ENCODE measurements around the gene TSPAN1. TPM values are rescaled to one million over a fixed set of nuclear protein-coding genes. Genes with fewer than 3 reads are reported as not detected.

TSPAN1 gene, protein sequence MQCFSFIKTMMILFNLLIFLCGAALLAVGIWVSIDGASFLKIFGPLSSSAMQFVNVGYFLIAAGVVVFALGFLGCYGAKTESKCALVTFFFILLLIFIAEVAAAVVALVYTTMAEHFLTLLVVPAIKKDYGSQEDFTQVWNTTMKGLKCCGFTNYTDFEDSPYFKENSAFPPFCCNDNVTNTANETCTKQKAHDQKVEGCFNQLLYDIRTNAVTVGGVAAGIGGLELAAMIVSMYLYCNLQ
- polyA plus RNA-seq: not detected

DNA sequence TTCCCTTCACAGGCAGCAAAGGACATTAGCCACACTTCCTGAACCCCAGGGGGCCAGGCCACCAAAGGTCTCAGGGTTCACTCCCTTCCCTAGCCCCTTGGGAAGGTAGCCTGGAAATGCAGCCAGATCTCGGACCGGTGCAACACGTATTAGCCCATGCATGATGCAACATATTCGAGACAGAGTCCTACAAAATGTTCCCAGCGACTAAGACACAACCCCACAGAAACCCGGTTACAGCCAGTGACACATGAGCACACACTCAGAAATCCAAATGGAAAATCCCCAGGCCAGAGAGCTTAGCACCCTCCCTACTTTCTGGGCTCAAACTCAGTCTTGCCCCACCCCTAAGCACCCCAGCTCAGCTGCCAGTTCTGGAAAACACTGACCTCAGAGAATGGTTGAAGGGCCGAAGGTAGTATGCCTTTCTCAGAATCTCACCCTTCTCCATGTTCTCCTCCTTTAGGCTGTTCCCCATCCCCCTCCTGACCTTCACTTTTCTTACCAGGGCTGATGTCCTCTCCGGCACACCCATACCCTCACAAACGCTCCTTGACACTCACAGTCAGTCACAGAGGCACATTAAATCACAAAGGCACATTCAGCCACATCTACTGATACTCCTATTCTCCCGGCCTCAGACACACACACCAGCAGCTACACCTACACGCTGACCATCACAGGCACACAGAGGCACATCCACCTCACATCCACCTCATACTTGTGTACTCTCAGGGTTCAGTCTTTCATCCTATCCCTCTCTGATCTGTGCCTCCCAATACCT lies at the start of gene TSPAN1:
Gene TSPAN1, plus strand, starts transcription at position 640 of the 784 bp plus-strand sequence. CDS start 6,021 bp downstream, outside the sequence.
- Mint-ChIP-seq H3K9me3 (peaks cover 0 to 1% (median 0%) of the 10 kb centered on the region in 6 donors), H3K4me3 (no peak within 1 kb of the TSS)

DNA sequence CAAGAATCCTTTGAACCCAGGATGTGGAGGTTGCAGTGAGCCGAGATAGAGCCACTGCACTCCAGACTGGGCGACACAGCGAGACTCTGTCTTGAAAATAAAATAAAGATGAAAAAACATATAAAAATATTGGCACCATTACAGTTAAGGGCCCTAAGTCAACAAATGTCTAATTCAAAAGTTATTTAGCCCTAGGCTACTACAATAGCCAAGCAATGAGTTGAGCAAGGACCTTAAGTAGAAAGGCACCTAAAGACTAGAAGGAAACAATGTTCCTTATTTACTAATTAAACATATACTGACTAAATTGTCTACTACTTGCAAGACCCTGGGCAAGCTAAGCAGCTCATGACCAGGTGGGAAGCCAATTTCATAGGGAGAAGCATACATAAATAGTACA lies 46.5 kb upstream of the TSPAN1 start:
- peaks cover 16 to 26% of the 10 kb centered on the region in 2 donors for H3K4me1 Mint-ChIP-seq
- H3K27ac Mint-ChIP-seq: no peak overlapping the region
- H3K36me3 Mint-ChIP-seq: peaks cover 0 to 4% (median 0%) of the 10 kb centered on the region in 3 donors
- DNase-seq: no peak
- peaks cover 7 to 16% (median 12%) of the 10 kb centered on the region in 3 donors for H3K27me3 Mint-ChIP-seq (ENCODE audit: low read depth in 3 of 3)
- H3K9me3 Mint-ChIP-seq: peaks cover 0 to 2% (median 0%) of the 10 kb centered on the region in 6 donors
- no peak overlapping the region for H3K4me3 Mint-ChIP-seq

More for the DNA sequence above, at the start of gene TSPAN1:
- Mint-ChIP-seq H3K27me3 (ENCODE audit: low read depth in 3 of 3) (peaks cover 0 to 6% (median 2%) of the 10 kb centered on the region in 3 donors), H3K36me3 (no peaks in the 10 kb centered on the region), H3K4me1 (no peaks in the 10 kb centered on the region), H3K27ac (no peak within 1 kb of the TSS)
- no peak for DNase-seq

DNA sequence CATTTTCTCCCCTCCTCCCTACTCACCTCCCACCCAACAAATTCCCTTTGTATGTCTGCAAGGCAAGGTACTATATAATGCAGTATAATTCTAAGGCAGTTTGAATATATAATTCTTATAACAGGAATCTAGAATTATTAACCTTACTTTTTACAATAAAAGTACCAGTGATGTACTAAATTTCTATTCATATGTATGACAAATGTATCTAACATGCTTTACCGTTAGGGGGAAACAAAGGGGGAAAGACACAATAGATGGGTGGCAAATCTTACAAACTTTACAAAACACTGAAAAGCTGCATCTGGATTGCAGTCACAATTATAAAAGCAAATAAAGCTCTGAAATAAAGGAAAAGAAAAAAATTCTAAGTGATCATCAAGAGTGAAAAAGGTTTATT lies 44.8 kb upstream of the TSPAN1 start:
- peaks cover 22 to 34% of the 10 kb centered on the region in 2 donors for H3K4me1 Mint-ChIP-seq
- peaks cover 0 to 2% (median 0%) of the 10 kb centered on the region in 6 donors for H3K9me3 Mint-ChIP-seq
- no peak for DNase-seq
- H3K4me3 Mint-ChIP-seq: peak overlapping the region in 1 of 5 donors; percentile 11
- peaks cover 0 to 4% (median 0%) of the 10 kb centered on the region in 3 donors for H3K36me3 Mint-ChIP-seq
- peaks cover 7 to 16% (median 10%) of the 10 kb centered on the region in 3 donors for H3K27me3 Mint-ChIP-seq (ENCODE audit: low read depth in 3 of 3)
- H3K27ac Mint-ChIP-seq: no peak overlapping the region

DNA sequence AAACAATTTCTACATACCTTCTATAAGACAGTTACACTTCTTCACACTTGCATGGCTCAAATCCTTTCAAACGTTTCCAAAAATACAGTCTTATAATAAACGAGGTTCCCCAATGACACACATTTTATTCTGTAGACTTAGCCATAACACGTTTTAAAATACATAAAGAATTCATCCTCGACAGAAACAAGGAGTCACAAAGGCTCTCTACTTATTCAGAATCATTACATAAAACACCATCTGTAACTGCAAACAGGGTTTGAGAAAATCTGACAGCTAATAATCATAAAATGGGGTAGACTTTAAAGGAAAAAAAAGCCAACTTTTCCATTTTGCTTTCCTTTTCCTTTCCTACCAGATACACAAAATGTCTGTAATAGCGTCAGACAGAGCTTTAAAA lies 44.3 kb upstream of the TSPAN1 start:
- peaks cover 22 to 34% of the 10 kb centered on the region in 2 donors for H3K4me1 Mint-ChIP-seq
- peak overlapping the region in 2 of 5 donors; percentile 100 for H3K4me3 Mint-ChIP-seq
- no peak for DNase-seq
- H3K27me3 Mint-ChIP-seq (ENCODE audit: low read depth in 3 of 3): peaks cover 7 to 16% (median 10%) of the 10 kb centered on the region in 3 donors
- H3K36me3 Mint-ChIP-seq: peaks cover 0 to 4% (median 0%) of the 10 kb centered on the region in 3 donors
- peaks cover 0 to 2% (median 0%) of the 10 kb centered on the region in 6 donors for H3K9me3 Mint-ChIP-seq
- peak overlapping the region in 1 of 6 donors; percentile 4 for H3K27ac Mint-ChIP-seq

DNA sequence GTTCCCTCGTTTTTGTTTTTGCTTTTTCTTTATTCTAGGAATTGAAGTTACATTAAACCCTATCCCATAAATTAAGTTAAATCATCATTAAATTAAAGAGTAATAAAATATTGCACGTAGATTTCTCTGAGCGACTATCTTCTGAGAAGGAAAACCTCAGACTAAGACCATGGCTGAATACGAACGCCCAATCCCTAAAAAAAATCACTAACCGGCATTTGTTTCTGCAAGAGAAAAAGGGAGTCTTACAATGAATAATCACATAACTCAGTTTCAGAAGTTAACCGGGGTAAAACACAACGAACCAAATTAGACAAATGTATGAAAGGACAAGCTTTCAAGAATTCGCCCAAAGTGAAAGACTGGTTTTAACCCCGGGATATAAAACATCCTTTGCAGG lies 43.8 kb upstream of the TSPAN1 start:
- Mint-ChIP-seq H3K4me3 (peak overlapping the region; percentile 99 to 100 (median 100)), H3K9me3 (peaks cover 0 to 2% (median 0%) of the 10 kb centered on the region in 6 donors), H3K27me3 (ENCODE audit: low read depth in 3 of 3) (peaks cover 7 to 16% (median 10%) of the 10 kb centered on the region in 3 donors), H3K27ac (peak overlapping the region in 2 of 6 donors; percentile 4 to 41), H3K36me3 (peaks cover 0 to 4% (median 0%) of the 10 kb centered on the region in 3 donors), H3K4me1 (peaks cover 22 to 34% of the 10 kb centered on the region in 2 donors)
- no peak for DNase-seq

DNA sequence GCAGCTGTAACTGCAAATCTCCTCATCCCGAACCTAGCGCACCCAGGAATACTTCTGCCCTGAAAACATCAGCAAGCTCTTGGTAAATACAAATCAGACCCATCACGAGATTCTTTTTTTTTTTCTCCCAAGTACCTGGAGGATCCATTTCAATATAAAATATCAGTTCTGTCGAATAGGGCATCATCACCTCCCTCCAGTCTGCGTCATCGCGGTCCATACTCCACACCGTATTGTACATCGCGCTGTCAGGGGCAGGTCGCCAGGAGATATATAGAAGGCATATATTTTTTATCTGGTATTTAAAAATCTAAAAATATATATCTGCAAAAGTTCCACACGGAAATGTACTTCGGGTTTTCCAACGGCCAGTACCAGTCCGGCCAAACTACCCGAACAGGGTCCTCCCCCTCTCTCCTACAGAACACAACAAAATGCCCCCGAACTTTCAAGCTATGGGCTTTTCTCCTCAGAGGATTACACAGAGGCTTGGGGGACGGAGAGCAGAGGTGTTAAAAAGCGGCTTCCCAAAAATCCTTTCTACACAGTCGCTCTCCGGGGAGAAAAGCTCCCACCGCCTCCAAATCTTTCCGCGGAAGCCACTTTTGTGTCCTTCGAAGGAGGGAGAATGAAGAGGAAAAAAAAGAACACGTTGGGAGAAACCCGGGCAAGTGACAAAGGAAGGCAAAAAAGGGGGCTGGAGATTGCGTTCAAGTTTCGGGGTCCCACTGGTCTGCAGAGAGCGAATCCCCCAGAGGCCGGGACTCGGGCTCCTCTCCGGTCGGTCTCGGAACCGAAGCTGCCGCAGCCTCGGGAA lies 43.0 kb upstream of the TSPAN1 start:
- Mint-ChIP-seq H3K27ac (peak overlapping the region; percentile 97 to 100 (median 98)), H3K27me3 (ENCODE audit: low read depth in 3 of 3) (peaks cover 7 to 16% (median 10%) of the 10 kb centered on the region in 3 donors), H3K36me3 (peaks cover 0 to 4% (median 0%) of the 10 kb centered on the region in 3 donors), H3K9me3 (peaks cover 0 to 2% (median 0%) of the 10 kb centered on the region in 6 donors), H3K4me3 (peak overlapping the region; percentile 99 to 100 (median 100)), H3K4me1 (peaks cover 22 to 34% of the 10 kb centered on the region in 2 donors)
- DNase-seq: peak; percentile 25 to 47 (median 35)

- Mint-ChIP-seq H3K9me3 (peaks cover 0 to 2% (median 0%) of the 10 kb centered on the region in 6 donors), H3K4me3 (peak within 1 kb of the TSS; percentile 99 to 100 (median 100)), H3K27ac (peak within 1 kb of the TSS; percentile 97 to 100 (median 98)), H3K4me1 (peaks cover 22 to 34% of the 10 kb centered on the region in 2 donors), H3K36me3 (peaks cover 0 to 3% (median 0%) of the 10 kb centered on the region in 3 donors), H3K27me3 (ENCODE audit: low read depth in 3 of 3) (peaks cover 7 to 16% (median 10%) of the 10 kb centered on the region in 3 donors)
- DNase-seq: peak; percentile 83 to 88 (median 86)
Measured at GRCh38 chr1:46132529-46133180, 42.2 kb upstream of the TSPAN1 start, which contains the start of gene PIK3R3. Gene PIK3R3, minus strand, starts transcription at chr1:46132629. Its CDS starts 677 bp downstream, at chr1:46131952.

DNA sequence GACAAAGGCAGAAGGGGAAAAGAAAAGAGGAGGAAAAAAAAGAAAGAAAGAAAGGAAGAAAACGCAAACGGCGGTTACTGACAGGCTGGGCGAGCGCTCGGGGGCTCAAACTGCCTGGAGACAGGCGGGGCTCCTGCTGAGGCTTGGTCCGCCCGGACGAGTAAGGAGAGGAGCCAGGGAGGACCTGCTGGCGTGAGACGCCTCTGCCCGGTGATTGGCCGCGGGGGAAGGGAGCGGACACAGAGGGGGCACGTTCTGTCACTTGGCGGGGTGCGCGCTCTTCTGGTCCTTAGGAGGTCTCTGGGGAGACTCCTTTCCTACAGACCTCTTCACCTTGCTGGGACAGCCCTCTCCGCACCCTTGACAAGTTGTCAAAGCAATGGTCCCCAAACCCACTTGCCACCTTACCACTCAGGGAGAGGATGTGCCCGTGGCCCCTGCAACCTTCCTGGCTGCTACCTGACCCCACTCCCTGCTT lies 41.7 kb upstream of the TSPAN1 start:
- peaks cover 7 to 16% (median 8%) of the 10 kb centered on the region in 3 donors for H3K27me3 Mint-ChIP-seq (ENCODE audit: low read depth in 3 of 3)
- H3K4me3 Mint-ChIP-seq: peak overlapping the region; percentile 99 to 100 (median 100)
- peaks cover 22 to 34% of the 10 kb centered on the region in 2 donors for H3K4me1 Mint-ChIP-seq
- peaks cover 0 to 2% (median 0%) of the 10 kb centered on the region in 6 donors for H3K9me3 Mint-ChIP-seq
- no peak for DNase-seq
- H3K36me3 Mint-ChIP-seq: no peaks in the 10 kb centered on the region
- peak overlapping the region; percentile 97 to 100 (median 98) for H3K27ac Mint-ChIP-seq

- peaks cover 22 to 34% of the 10 kb centered on the region in 2 donors for H3K4me1 Mint-ChIP-seq
- H3K36me3 Mint-ChIP-seq: no peaks in the 10 kb centered on the region
- H3K27me3 Mint-ChIP-seq (ENCODE audit: low read depth in 3 of 3): peaks cover 5 to 15% (median 7%) of the 10 kb centered on the region in 3 donors
- peak overlapping the region; percentile 97 to 100 (median 98) for H3K27ac Mint-ChIP-seq
- peaks cover 0 to 2% (median 0%) of the 10 kb centered on the region in 6 donors for H3K9me3 Mint-ChIP-seq
- no peak for DNase-seq
- peak overlapping the region; percentile 99 to 100 (median 100) for H3K4me3 Mint-ChIP-seq
Measured at GRCh38 chr1:46133781-46134350, 41.0 kb upstream of the TSPAN1 start.

- H3K4me3 Mint-ChIP-seq: no peak overlapping the region
- H3K36me3 Mint-ChIP-seq: no peaks in the 10 kb centered on the region
- peaks cover 22 to 34% of the 10 kb centered on the region in 2 donors for H3K4me1 Mint-ChIP-seq
- DNase-seq: no peak
- peaks cover 0 to 2% (median 0%) of the 10 kb centered on the region in 6 donors for H3K9me3 Mint-ChIP-seq
- peak overlapping the region in 2 of 6 donors; percentile 39 to 98 for H3K27ac Mint-ChIP-seq
- peaks cover 2 to 15% (median 7%) of the 10 kb centered on the region in 3 donors for H3K27me3 Mint-ChIP-seq (ENCODE audit: low read depth in 3 of 3)
Measured at GRCh38 chr1:46134660-46135331, 40.1 kb upstream of the TSPAN1 start.

- peaks cover 2 to 10% (median 4%) of the 10 kb centered on the region in 3 donors for H3K27me3 Mint-ChIP-seq (ENCODE audit: low read depth in 3 of 3)
- no peak overlapping the region for H3K4me3 Mint-ChIP-seq
- no peak overlapping the region for H3K27ac Mint-ChIP-seq
- peaks cover 0 to under 1% (median 0%) of the 10 kb centered on the region in 6 donors for H3K9me3 Mint-ChIP-seq
- no peaks in the 10 kb centered on the region for H3K36me3 Mint-ChIP-seq
- DNase-seq: no peak
- H3K4me1 Mint-ChIP-seq: peaks cover 14 to 19% of the 10 kb centered on the region in 2 donors
Measured at GRCh38 chr1:46136711-46137110, 38.2 kb upstream of the TSPAN1 start.

Data from immature natural killer cell (primary cell).